Endothelial cell of umbilical vein (primary cell): ENCODE measurements around the gene NDFIP1. TPM values are rescaled to one million over a fixed set of nuclear protein-coding genes. Genes with fewer than 3 reads are reported as not detected.

ENCODE experiments used
- BruUV-seq: library from RNA; stranded (reverse); fragments of 400-500 nt; replicated peaks from 2 replicates; lab custom pipeline; 2021; lab: Mats Ljungman, UMichigan
- CTCF ChIA-PET: fragments of 300-600, 350-600 bp; sonication (Branson Sonifier 250); formaldehyde crosslinking; loops from one replicate; lab custom pipeline; 2021; ENCODE audit warnings: antibody characterized with exemption, inconsistent platforms; lab: Charles Lee
- POLR2A ChIA-PET: fragments of 300-600, 350-600 bp; sonication (Branson Sonifier 250); formaldehyde crosslinking; loops from one replicate; lab custom pipeline; 2021; ENCODE audit warnings: antibody characterized with exemption, inconsistent platforms; lab: Charles Lee
- DNase-seq: peaks from one replicate; pipeline ENCODE4 v3.0.0-alpha.2; 2011; ENCODE audit warnings: low read depth, low spot score
- FAIRE-seq: peaks from 2 replicates; lab custom pipeline; 2011; peaks lifted over from hg19 to GRCh38; lab: Jason Lieb, UNC
- H2AFZ ChIP-seq: 2 replicates; pipeline ENCODE4 v1.6.0; 2012; ENCODE audit warnings: low read depth, low read length, control low read depth, inconsistent platforms
- H3K27ac ChIP-seq: 2 replicates; pipeline ENCODE4 v1.5.1; 2011; ENCODE audit warnings: low read depth, mild to moderate bottlenecking, control low read depth, low read length, moderate library complexity; ENCODE audit not compliant: insufficient read depth
- H3K27me3 ChIP-seq, 2 experiments: 2 replicates each; pipeline versions ENCODE4 v1.6.0 to v1.6.1; 2011; ENCODE audit warnings: low read length in 2 of 2, mixed read lengths in 1 of 2; ENCODE audit not compliant: control insufficient read depth in 2 of 2, insufficient read depth in 2 of 2
- H3K36me3 ChIP-seq, 2 experiments: 2 replicates in 1 of 2; 3 replicates in 1 of 2; pipeline ENCODE4 v1.5.1; 2011; ENCODE audit warnings: low read length in 2 of 2, mild to moderate bottlenecking in 1 of 2, moderate library complexity in 1 of 2; ENCODE audit not compliant: control insufficient read depth in 2 of 2, insufficient read depth in 2 of 2; ENCODE audit errors: extremely low read depth in 1 of 2
- H3K4me1 ChIP-seq: 3 replicates; pipeline ENCODE4 v1.5.1; 2011; ENCODE audit warnings: mild to moderate bottlenecking, low read length; ENCODE audit not compliant: control insufficient read depth, insufficient read depth; ENCODE audit errors: extremely low read depth
- H3K4me2 ChIP-seq: 2 replicates; pipeline ENCODE4 v1.6.1; 2011; ENCODE audit warnings: low read length, control low read depth, mixed read lengths; ENCODE audit not compliant: insufficient read depth
- H3K4me3 ChIP-seq, 3 experiments: fragments of 200-600 bp in 1 of 3; sonication (generic), shearing (Covaris generic) in 1 of 3; replicated peaks in 1 of 3; 2 replicates each; pipeline ENCODE4 v1.5.1; 2011 to 2016; ENCODE audit warnings: control low read depth in 3 of 3, low read length in 3 of 3, mild to moderate bottlenecking in 2 of 3, inconsistent platforms in 1 of 3, low read depth in 1 of 3, moderate library complexity in 1 of 3; ENCODE audit not compliant: insufficient read depth in 1 of 3
- H3K79me2 ChIP-seq: 2 replicates; pipeline ENCODE4 v1.6.0; 2012; ENCODE audit warnings: low read length, inconsistent platforms; ENCODE audit not compliant: control insufficient read depth, insufficient read depth
- H3K9ac ChIP-seq: replicated peaks from 2 replicates; pipeline ENCODE3; 2011; ENCODE audit warnings: low read length, control low read depth; ENCODE audit not compliant: insufficient read depth; ENCODE audit errors: extremely low read depth
- H3K9me1 ChIP-seq: replicated peaks from 3 replicates; pipeline ENCODE4 v1.6.0; 2011; ENCODE audit warnings: mild to moderate bottlenecking, low read length; ENCODE audit not compliant: control insufficient read depth, insufficient read depth; ENCODE audit errors: extremely low read depth
- H3K9me3 ChIP-seq: replicated peaks from 2 replicates; pipeline ENCODE4 v1.5.1; 2012; ENCODE audit warnings: low read length, inconsistent platforms; ENCODE audit not compliant: control insufficient read depth, insufficient read depth
- H4K20me1 ChIP-seq: replicated peaks from 2 replicates; pipeline ENCODE3; 2011; ENCODE audit warnings: mild to moderate bottlenecking, low read length; ENCODE audit not compliant: control insufficient read depth, insufficient read depth; ENCODE audit errors: extremely low read depth
- EZH2 ChIP-seq: IDR thresholded peaks from 2 replicates; pipeline ENCODE4 v1.6.1; 2012; ENCODE audit warnings: borderline replicate concordance, low read depth, mild to moderate bottlenecking, moderate library complexity, low read length, inconsistent platforms; ENCODE audit not compliant: severe bottlenecking
- FOS ChIP-seq: IDR thresholded peaks from 2 replicates; pipeline ENCODE4 v1.6.1; 2011; ENCODE audit warnings: mild to moderate bottlenecking, low read length, moderate library complexity, borderline replicate concordance; ENCODE audit not compliant: insufficient read depth
- GATA2 ChIP-seq: IDR thresholded peaks from 2 replicates; pipeline ENCODE4 v1.7.0; 2011; ENCODE audit warnings: low read depth, mild to moderate bottlenecking, moderate library complexity, mixed read lengths, low read length; ENCODE audit not compliant: insufficient read length, insufficient read depth
- JUN ChIP-seq: IDR thresholded peaks from 2 replicates; pipeline ENCODE4 v1.6.1; 2011; ENCODE audit warnings: borderline replicate concordance, low read depth; ENCODE audit not compliant: insufficient read length, insufficient read depth
- MYC ChIP-seq: IDR thresholded peaks from one replicate; pipeline ENCODE4 v1.6.1; 2011; ENCODE audit warnings: mild to moderate bottlenecking, low read depth, low read length
- POLR2A ChIP-seq: IDR thresholded peaks from 2 replicates; pipeline ENCODE4 v1.6.1; 2012; ENCODE audit warnings: low read depth, mild to moderate bottlenecking, control low read depth, low read length
- POLR2AphosphoS5 ChIP-seq: IDR thresholded peaks from 2 replicates; pipeline ENCODE4 v1.6.1; 2012; ENCODE audit warnings: low read depth, mild to moderate bottlenecking, control low read depth, low read length, moderate library complexity; ENCODE audit not compliant: insufficient read depth
- dilution Hi-C: fragments of 300-500 bp; cut with MboI; formaldehyde crosslinking; loops from one replicate; pipeline ENCODE4 v1.15.0; 2019; ENCODE audit warnings: low sequenced_read_pairs; ENCODE audit not compliant: extremely low pct_ligation_motif_present
- intact Hi-C: fragments of 100-400 bp; cut with micrococcal nuclease; formaldehyde crosslinking; loops from one replicate; pipeline ENCODE4 v1.10.0; 2022
- polyA plus RNA-seq, 4 experiments: library from polyadenylated mRNA; depleted of rRNA in 3 of 4; stranded (reverse) in 3 of 4; unstranded in 1 of 4; fragments of >200 nt; gene quantifications; 2 replicates each; pipeline versions ENCODE4 v1.2.1 to v1.2.3, GENCODE V29; 2011 to 2012; ENCODE audit warnings: missing spikeins in 1 of 4
- total RNA-seq: library from RNA; stranded (reverse); gene quantifications from 2 replicates; pipeline ENCODE4 v1.2.3, GENCODE V29; 2021
- TF ChIP-seq, protein P1 (sequence below): IDR thresholded peaks from 2 replicates; pipeline ENCODE4 v1.6.1; 2011; ENCODE audit not compliant: insufficient read depth, insufficient read length
- TF ChIP-seq, protein P2 (sequence below), 2 donors: IDR thresholded peaks; 1 replicate in 1 of 2; 2 replicates in 1 of 2; pipeline ENCODE4 v1.5.1; 2011; ENCODE audit warnings: low read length in 2 of 2, mild to moderate bottlenecking in 2 of 2, moderate library complexity in 2 of 2, control low read depth in 1 of 2, inconsistent platforms in 1 of 2, low read depth in 1 of 2; ENCODE audit not compliant: insufficient read depth in 1 of 2; ENCODE audit errors: extremely low read depth in 1 of 2

NDFIP1 gene
- total and polyA plus RNA-seq, 2 donors (not counting 3 experiments of a cell fraction or from before 2014, with no cell fraction given): 12.3 to 42.6 TPM

DNA sequence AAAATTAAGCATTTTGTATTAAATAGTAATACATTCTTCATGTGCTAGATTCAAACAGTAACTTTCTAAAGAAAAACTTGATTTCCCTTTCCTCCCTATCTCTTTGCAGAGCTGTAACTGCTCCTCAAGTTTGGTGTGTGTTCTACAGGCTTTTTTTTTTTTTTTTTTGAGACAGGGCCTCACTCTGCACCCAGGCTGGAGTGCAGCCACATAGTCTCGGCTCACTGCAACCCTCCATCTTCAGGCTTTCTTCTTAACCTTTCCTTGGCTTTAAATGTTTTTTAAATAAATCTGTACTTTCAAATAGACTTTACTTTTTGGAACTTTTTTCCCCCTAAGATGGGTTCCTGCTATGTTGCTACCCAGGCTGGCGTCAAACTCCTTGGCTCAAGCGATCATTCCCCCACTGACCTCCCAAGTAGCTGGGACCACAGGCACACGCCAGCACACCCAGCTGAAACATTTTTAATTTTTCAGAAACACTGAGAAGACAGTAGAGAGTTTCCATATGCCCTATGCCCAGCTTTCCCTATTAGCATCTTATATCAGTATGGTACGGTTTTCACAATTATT, 9.1 kb downstream of the NDFIP1 start:
- BruUV-seq: no TSS peak
- peaks cover 0 to 5% of the 10 kb centered on the region in 2 experiments for H3K36me3 ChIP-seq
- CTCF ChIA-PET: no interaction called here

More for the DNA sequence above, 9.1 kb downstream of the NDFIP1 start:
- POLR2A ChIA-PET: no interaction called here
- Histone ChIP-seq H3K27ac (no peak overlapping the region), H3K4me3 (no peak overlapping the region), H3K4me2 (no peak overlapping the region), H3K27me3 (no peaks in the 10 kb centered on the region), H3K9me3 (no peaks in the 10 kb centered on the region), H3K9ac (no peak overlapping the region), H4K20me1 (peaks cover 15% of the 10 kb centered on the region), H3K9me1 (no peaks in the 10 kb centered on the region), H3K79me2 (peaks cover 91% of the 10 kb centered on the region), H2AFZ (no peak overlapping the region), H3K4me1 (peaks cover 13% of the 10 kb centered on the region)
- dilution Hi-C loops: no loop called here
- no peak for DNase-seq
- TF ChIP-seq FOS: no peak
- TF ChIP-seq, protein P1, sequence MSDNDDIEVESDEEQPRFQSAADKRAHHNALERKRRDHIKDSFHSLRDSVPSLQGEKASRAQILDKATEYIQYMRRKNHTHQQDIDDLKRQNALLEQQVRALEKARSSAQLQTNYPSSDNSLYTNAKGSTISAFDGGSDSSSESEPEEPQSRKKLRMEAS: no peak
- no peak for TF ChIP-seq POLR2A
- TF ChIP-seq EZH2: no peak
- no peak for TF ChIP-seq POLR2AphosphoS5
- TF ChIP-seq, protein P2, sequence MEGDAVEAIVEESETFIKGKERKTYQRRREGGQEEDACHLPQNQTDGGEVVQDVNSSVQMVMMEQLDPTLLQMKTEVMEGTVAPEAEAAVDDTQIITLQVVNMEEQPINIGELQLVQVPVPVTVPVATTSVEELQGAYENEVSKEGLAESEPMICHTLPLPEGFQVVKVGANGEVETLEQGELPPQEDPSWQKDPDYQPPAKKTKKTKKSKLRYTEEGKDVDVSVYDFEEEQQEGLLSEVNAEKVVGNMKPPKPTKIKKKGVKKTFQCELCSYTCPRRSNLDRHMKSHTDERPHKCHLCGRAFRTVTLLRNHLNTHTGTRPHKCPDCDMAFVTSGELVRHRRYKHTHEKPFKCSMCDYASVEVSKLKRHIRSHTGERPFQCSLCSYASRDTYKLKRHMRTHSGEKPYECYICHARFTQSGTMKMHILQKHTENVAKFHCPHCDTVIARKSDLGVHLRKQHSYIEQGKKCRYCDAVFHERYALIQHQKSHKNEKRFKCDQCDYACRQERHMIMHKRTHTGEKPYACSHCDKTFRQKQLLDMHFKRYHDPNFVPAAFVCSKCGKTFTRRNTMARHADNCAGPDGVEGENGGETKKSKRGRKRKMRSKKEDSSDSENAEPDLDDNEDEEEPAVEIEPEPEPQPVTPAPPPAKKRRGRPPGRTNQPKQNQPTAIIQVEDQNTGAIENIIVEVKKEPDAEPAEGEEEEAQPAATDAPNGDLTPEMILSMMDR (IDR thresholded peaks at IDR 0.05; ENCODE audit: extremely low read depth in 1 of 2, insufficient read depth in 1 of 2, low read depth in 1 of 2, low read length in 2 of 2): no peak
- TF ChIP-seq GATA2: no peak
- TF ChIP-seq JUN: no peak
- TF ChIP-seq MYC: no peak
- no peak for FAIRE-seq
- intact Hi-C loops: no loop called here
